Ovary (tissue), 9 donors: ENCODE results near the gene DIS3L2. TPM values are rescaled to one million over a fixed set of nuclear protein-coding genes. Genes with fewer than 3 reads are reported as not detected.

Experiments used
- DNase-seq, 5 donors: peaks; one replicate each; pipeline ENCODE4 v3.0.0-alpha.2; 2019 to 2020
- H3K27ac ChIP-seq, 2 donors: fragments of 200-600 bp; one replicate each; pipeline versions ENCODE4 v1.5.1 to v1.8.0; 2019 to 2022
- H3K27me3 ChIP-seq: fragments of 200-600 bp; one replicate; pipeline ENCODE4 v1.8.0; 2022
- H3K36me3 ChIP-seq: fragments of 200-600 bp; sonication (generic); one replicate; pipeline ENCODE4 v1.5.1; 2019
- H3K4me1 ChIP-seq: one replicate; pipeline ENCODE4 v1.8.1; 2013; ENCODE audit warnings: mild to moderate bottlenecking, moderate library complexity; ENCODE audit not compliant: insufficient read depth
- H3K4me3 ChIP-seq: fragments of 200-600 bp; sonication (generic); one replicate; pipeline ENCODE4 v1.5.1; 2017
- H3K9me3 ChIP-seq, 2 donors: fragments of 200-600 bp in 1 of 2; sonication (generic) in 1 of 2; one replicate each; pipeline versions ENCODE4 v1.5.1 to v1.8.1; 2013 to 2019; ENCODE audit warnings: mild to moderate bottlenecking in 1 of 2, moderate library complexity in 1 of 2
- CTCF ChIP-seq, 3 donors: fragments of 450-650 bp in 2 of 3; fragments of 200-600 bp in 1 of 3; IDR thresholded peaks; one replicate each; pipeline versions ENCODE4 v1.5.1 to v1.8.0; 2016 to 2022; ENCODE audit warnings: antibody characterized with exemption in 3 of 3, mild to moderate bottlenecking in 1 of 3
- EP300 ChIP-seq: sonication (generic); formaldehyde crosslinking; IDR thresholded peaks from one replicate; pipeline ENCODE4 v1.6.1; 2017; ENCODE audit warnings: antibody characterized with exemption
- POLR2A ChIP-seq: fragments of 450-650 bp; IDR thresholded peaks from one replicate; pipeline ENCODE4 v1.6.1; 2017; ENCODE audit warnings: antibody characterized with exemption, mild to moderate bottlenecking, moderate library complexity
- WGBS, 3 donors: extraction: QIAGEN DNeasy Blood & Tissue Kit in 1 of 3; methylation state at CpG; one replicate each; pipeline versions ENCODE4 v1.1.5 to v1.1.7; 2013 to 2017; 5-methylcytosine and 5-hydroxymethylcytosine counted together
- intact Hi-C, 4 donors: fragments of 100-400 bp; cut with DNase I; formaldehyde crosslinking; loops; one replicate each; pipeline versions ENCODE4 v1.11.0 to v1.15.1; 2022 to 2023
- polyA plus RNA-seq, 2 donors: library from polyadenylated mRNA; stranded (reverse); fragments of 200-250 nt in 1 of 2; fragments of 350-450 nt in 1 of 2; fragmentation: Illumina TruSeq in 1 of 2; extraction: RNeasy Lipid Tissue Mini Kit (QIAGEN cat#74804) in 1 of 2; gene quantifications; one replicate each; pipeline ENCODE4 v1.2.3, GENCODE V29; 2013 to 2014
- total RNA-seq, 7 donors: library from RNA; depleted of rRNA in 2 of 7; stranded (reverse); fragments of >200 nt in 2 of 7; fragmentation: NEBNext Ultra II Directional in 3 of 7; extraction: Animal tissue kit (Norgen Biotek cat#: 25700) in 3 of 7; gene quantifications; one replicate each; pipeline versions ENCODE4 v1.1.0 to v1.2.4, GENCODE V29; 2016 to 2023
- donor health status: DM: no; HTN: no; CAD: no; lungs with moderate emphysema.
- donor health status: DM: no; HTN: no; CAD: no.
- donor health status: Bipolar disorder and iron deficiency.
- donor health status: DM: yes; HTN: yes; CAD: no.
- donor health status: DM: no; HTN: no; CAD: no.
- donor health status: DM: yes; HTN: yes; CAD: no.

Gene DIS3L2
- total and polyA plus RNA-seq, 9 donors: 18.2 to 52.0 (median 32.8) TPM

DNA sequence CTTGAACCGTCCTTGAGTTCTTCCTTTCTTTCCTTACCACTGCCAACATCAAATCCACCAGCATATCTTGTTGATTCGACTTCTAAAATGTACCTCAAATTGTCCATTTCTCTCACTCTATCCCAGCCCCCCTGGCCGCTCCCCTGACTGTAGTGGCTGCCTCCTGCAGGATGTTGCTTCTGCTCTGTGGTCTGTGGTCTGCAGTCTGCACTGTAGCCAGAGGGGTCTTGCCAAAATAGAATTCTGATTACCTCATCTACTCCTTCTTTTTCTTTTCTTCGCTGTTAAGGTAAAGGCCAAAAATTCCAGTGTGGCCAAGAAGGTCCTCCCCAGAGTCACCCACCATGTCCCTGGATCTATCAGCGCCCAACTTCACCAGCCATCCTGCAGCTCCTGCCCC, 337.6 kb downstream of the DIS3L2 start:
- no peak for DNase-seq
- Histone ChIP-seq H3K36me3 (no peaks in the 10 kb centered on the region), H3K27me3 (no peaks in the 10 kb centered on the region), H3K27ac (no peak overlapping the region), H3K4me3 (no peak overlapping the region), H3K4me1 (no peaks in the 10 kb centered on the region), H3K9me3 (no peaks in the 10 kb centered on the region)
- WGBS, 3 donors: 94 to 98% (median 95%) methylated on average over 5 of the region's 5 CpGs
- TF ChIP-seq EP300 (no peak), POLR2A (no peak)
- intact Hi-C loops: no loop called here

DNA sequence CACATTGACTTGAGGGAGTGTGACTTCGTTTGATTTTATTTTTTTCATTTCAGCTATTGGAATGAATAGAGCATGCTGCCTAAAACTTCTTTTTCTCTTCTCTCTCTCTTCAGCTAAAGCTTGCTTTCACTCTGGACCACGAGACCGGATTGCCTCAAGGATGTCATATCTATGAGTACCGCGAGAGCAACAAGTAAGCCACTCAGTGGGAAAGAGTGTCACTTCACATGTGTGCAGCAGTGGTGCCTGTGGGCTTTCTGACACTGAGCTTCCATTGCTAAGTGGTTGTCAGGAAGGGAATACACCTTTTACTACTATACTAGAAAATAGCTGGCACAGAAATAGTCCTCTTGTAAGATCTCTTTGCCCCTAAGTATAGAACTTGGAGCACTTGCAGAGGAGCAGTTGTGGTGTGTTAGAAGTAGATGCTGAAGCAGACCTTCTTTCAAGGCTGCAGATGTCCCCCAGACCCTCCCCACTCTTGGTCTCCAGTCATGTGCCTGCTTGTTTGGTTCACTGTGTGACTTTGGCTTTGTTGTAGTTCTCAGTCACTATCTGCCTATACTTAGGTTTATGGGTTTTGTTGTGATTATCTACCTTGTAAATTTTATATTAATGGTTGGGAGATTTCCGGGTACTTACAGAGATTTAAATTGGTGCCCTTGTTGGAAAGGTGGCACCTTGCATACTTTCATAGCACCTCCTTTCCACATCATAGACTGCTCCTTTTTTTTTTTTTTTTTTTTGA, 338.6 kb downstream of the DIS3L2 start:
- Histone ChIP-seq H3K4me3 (no peak overlapping the region), H3K9me3 (no peaks in the 10 kb centered on the region), H3K27me3 (no peaks in the 10 kb centered on the region), H3K4me1 (no peaks in the 10 kb centered on the region), H3K27ac (no peak overlapping the region), H3K36me3 (no peaks in the 10 kb centered on the region)
- intact Hi-C loops: no loop called here
- TF ChIP-seq CTCF (IDR thresholded peaks at IDR 0.05) (no peak), EP300 (no peak), POLR2A (no peak)
- 93 to 94% (median 93%) methylated on average over 6 of the region's 6 CpGs for WGBS, 3 donors
- no peak for DNase-seq

GRCh38 chr2:232300894-232301387, 339.4 kb downstream of the DIS3L2 start:
- TF ChIP-seq POLR2A (no peak), EP300 (no peak)
- no peak for DNase-seq
- Histone ChIP-seq H3K27me3 (no peaks in the 10 kb centered on the region), H3K9me3 (no peaks in the 10 kb centered on the region), H3K4me3 (no peak overlapping the region), H3K36me3 (no peaks in the 10 kb centered on the region), H3K4me1 (no peaks in the 10 kb centered on the region), H3K27ac (no peak overlapping the region)
- intact Hi-C loops: no loop called here
- 68 to 87% (median 78%) methylated on average over 6 of the region's 6 CpGs for WGBS, 3 donors

DNA sequence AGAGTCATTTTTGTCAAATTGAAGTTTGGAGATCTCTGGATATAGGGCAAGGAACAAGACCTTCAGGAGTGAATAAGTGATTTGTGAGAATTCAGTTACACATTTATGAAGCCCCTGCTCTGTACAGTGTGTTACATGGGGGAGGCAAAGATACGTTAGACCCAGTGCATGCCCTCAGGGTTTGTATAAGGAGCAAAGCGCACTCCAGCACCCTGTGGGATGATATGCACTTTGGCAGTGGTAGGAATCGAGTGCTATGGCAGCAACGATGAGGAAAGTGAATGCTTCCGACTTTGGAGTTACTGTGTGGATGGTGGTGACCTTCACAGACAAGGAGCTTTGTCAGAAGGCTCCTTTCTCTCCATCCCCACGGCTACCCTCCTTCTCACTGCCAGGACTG, 342.7 kb downstream of the DIS3L2 start:
- H3K27me3 ChIP-seq: no peaks in the 10 kb centered on the region
- H3K4me1 ChIP-seq: no peaks in the 10 kb centered on the region
- no peaks in the 10 kb centered on the region for H3K36me3 ChIP-seq
- H3K9me3 ChIP-seq: no peaks in the 10 kb centered on the region
- TF ChIP-seq POLR2A: no peak
- TF ChIP-seq EP300: no peak
- no peak for TF ChIP-seq CTCF (IDR thresholded peaks at IDR 0.05)
- DNase-seq: no peak
- intact Hi-C loops: no loop called here
- no peak overlapping the region for H3K4me3 ChIP-seq
- no peak overlapping the region for H3K27ac ChIP-seq
- 97% methylated on average over 6 of the region's 6 CpGs for WGBS, 3 donors

- Histone ChIP-seq H3K9me3 (no peaks in the 10 kb centered on the region), H3K27ac (no peak overlapping the region), H3K4me3 (no peak overlapping the region), H3K4me1 (no peaks in the 10 kb centered on the region), H3K36me3 (no peaks in the 10 kb centered on the region), H3K27me3 (no peaks in the 10 kb centered on the region)
- TF ChIP-seq EP300 (no peak), CTCF (IDR thresholded peaks at IDR 0.05) (no peak), POLR2A (no peak)
- no peak for DNase-seq
- intact Hi-C loops: no loop called here
- 93 to 98% (median 94%) methylated on average over 7 of the region's 7 CpGs for WGBS, 3 donors
Measured at GRCh38 chr2:232306741-232307305, 345.3 kb downstream of the DIS3L2 start.
